Esophagus muscularis mucosa (tissue), 4 donors: Measurements from ENCODE around the gene SOS1. TPM values are rescaled to one million over a fixed set of nuclear protein-coding genes. Genes with fewer than 3 reads are reported as not detected.

Experiments
- DNase-seq: peaks from one replicate; pipeline ENCODE4 v3.0.0-alpha.2; 2017; ENCODE audit errors: extremely low spot score
- H3K27ac ChIP-seq, 4 donors: fragments of 200-600 bp; sonication (generic); replicated peaks in 1 of 4; 1 replicate in 3 of 4; 2 replicates in 1 of 4; pipeline ENCODE4 v1.5.1; 2016 to 2019; ENCODE audit warnings: mild to moderate bottlenecking in 1 of 4
- H3K27me3 ChIP-seq, 4 donors: fragments of 200-600 bp; sonication (generic); one replicate each; pipeline versions ENCODE4 v1.5.1 to v1.6.0; 2016 to 2019
- H3K36me3 ChIP-seq, 4 donors: fragments of 200-600 bp; sonication (generic); one replicate each; pipeline ENCODE4 v1.5.1; 2016 to 2019
- H3K4me1 ChIP-seq, 4 donors: fragments of 200-600 bp; sonication (generic); one replicate each; pipeline ENCODE4 v1.5.1; 2016 to 2019
- H3K4me3 ChIP-seq, 4 donors: fragments of 200-600 bp; sonication (generic); 1 replicate in 2 of 4; 2 replicates in 2 of 4; pipeline ENCODE4 v1.5.1; 2016 to 2019; ENCODE audit warnings: mild to moderate bottlenecking in 4 of 4, moderate library complexity in 1 of 4
- H3K9me3 ChIP-seq, 4 donors: fragments of 200-600 bp; sonication (generic); 1 replicate in 3 of 4; 2 replicates in 1 of 4; pipeline ENCODE4 v1.5.1; 2016 to 2019
- CTCF ChIP-seq, 3 experiments: fragments of 200-600 bp in 2 of 3; fragments of 450-650 bp in 1 of 3; sonication (generic) in 2 of 3; IDR thresholded peaks; one replicate each; pipeline ENCODE4 v1.5.1; 2017 to 2019; ENCODE audit warnings: antibody characterized with exemption in 3 of 3, mild to moderate bottlenecking in 2 of 3, moderate library complexity in 1 of 3
- EP300 ChIP-seq: sonication (generic); formaldehyde crosslinking; IDR thresholded peaks from one replicate; pipeline ENCODE4 v1.6.1; 2017; ENCODE audit warnings: antibody characterized with exemption
- POLR2A ChIP-seq: fragments of 450-650 bp; IDR thresholded peaks from one replicate; pipeline ENCODE4 v1.6.1; 2017; ENCODE audit warnings: antibody characterized with exemption, moderate library complexity, mild to moderate bottlenecking, low read depth
- POLR2AphosphoS5 ChIP-seq, 2 donors: sonication (generic); formaldehyde crosslinking; IDR thresholded peaks; one replicate each; pipeline ENCODE4 v1.6.1; 2017; ENCODE audit warnings: antibody characterized with exemption in 2 of 2
- WGBS: methylation state at CpG from one replicate; pipeline ENCODE4 v1.1.5; 2018; 5-methylcytosine and 5-hydroxymethylcytosine counted together
- intact Hi-C: fragments of 100-400 bp; cut with DNase I; formaldehyde crosslinking; loops from one replicate; pipeline ENCODE4 v1.15.1; 2023
- total RNA-seq, 4 donors: library from RNA; depleted of rRNA; stranded (reverse); fragments of >200 nt; gene quantifications; one replicate each; pipeline versions ENCODE4 v1.1.0 to v1.2.1, GENCODE V29; 2016

SOS1 gene
- total RNA-seq, 4 donors from 2014 or later = 33.3 to 48.6 (median 35.7) TPM

DNA sequence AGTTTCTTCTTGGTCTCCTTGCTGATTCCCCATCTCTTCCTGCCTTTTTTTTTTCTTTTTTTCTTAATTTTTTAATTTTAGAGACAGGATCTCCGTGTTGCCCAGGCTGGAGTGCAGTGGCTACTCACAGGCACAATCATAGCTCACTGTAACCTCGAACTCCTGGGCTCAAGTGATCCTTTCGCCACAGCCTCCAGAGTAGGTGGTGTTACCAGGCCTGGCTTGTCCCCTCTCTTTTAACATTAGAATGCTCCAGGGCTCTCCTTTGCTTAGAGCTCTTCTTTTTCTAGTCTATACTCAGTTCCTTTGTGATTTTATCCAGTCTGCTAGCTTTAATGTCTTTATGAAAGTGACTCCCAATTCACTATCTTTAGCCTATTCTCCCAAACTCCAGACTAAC, 141.9 kb downstream of the SOS1 start:
- Histone ChIP-seq H3K4me3 (no peak overlapping the region), H3K36me3 (peaks cover 0 to 14% (median 4%) of the 10 kb centered on the region in 4 donors), H3K4me1 (peaks cover 0 to 17% (median 15%) of the 10 kb centered on the region in 4 donors), H3K27me3 (no peaks in the 10 kb centered on the region), H3K27ac (no peak overlapping the region), H3K9me3 (no peaks in the 10 kb centered on the region)
- 97% methylated on average over 3 of the region's 3 CpGs for WGBS
- no peak for DNase-seq
- TF ChIP-seq POLR2A = no peak
- TF ChIP-seq EP300 = no peak
- no peak for TF ChIP-seq POLR2AphosphoS5 (IDR thresholded peaks at IDR 0.05)
- no peak for TF ChIP-seq CTCF (IDR thresholded peaks at IDR 0.05)
- intact Hi-C loops = no loop called here

GRCh38 chr2:38978296-38978903, 142.5 kb downstream of the SOS1 start:
- peaks cover 0 to 9% (median 2%) of the 10 kb centered on the region in 4 donors for H3K36me3 ChIP-seq
- no peak overlapping the region for H3K4me3 ChIP-seq
- no peaks in the 10 kb centered on the region for H3K27me3 ChIP-seq
- intact Hi-C loops = no loop called here
- H3K4me1 ChIP-seq = peaks cover 0 to 17% (median 15%) of the 10 kb centered on the region in 4 donors
- H3K27ac ChIP-seq = no peak overlapping the region
- H3K9me3 ChIP-seq = no peaks in the 10 kb centered on the region
- WGBS = 88% methylated on average over 5 of the region's 5 CpGs
- no peak for TF ChIP-seq POLR2A
- TF ChIP-seq EP300 = no peak
- TF ChIP-seq CTCF (IDR thresholded peaks at IDR 0.05) = no peak
- TF ChIP-seq POLR2AphosphoS5 (IDR thresholded peaks at IDR 0.05) = no peak
- DNase-seq = no peak

- TF ChIP-seq POLR2A = no peak
- no peak for TF ChIP-seq POLR2AphosphoS5 (IDR thresholded peaks at IDR 0.05)
- TF ChIP-seq CTCF (IDR thresholded peaks at IDR 0.05) = no peak
- no peak for TF ChIP-seq EP300
- intact Hi-C loops = no loop called here
- no peak overlapping the region for H3K27ac ChIP-seq
- no peaks in the 10 kb centered on the region for H3K36me3 ChIP-seq
- no peaks in the 10 kb centered on the region for H3K9me3 ChIP-seq
- H3K27me3 ChIP-seq = no peaks in the 10 kb centered on the region
- no peak overlapping the region for H3K4me3 ChIP-seq
- H3K4me1 ChIP-seq = peaks cover 0 to 17% (median 15%) of the 10 kb centered on the region in 4 donors
- DNase-seq = no peak
- 99% methylated on average over 3 of the region's 3 CpGs for WGBS
These were observed 143.8 kb downstream of the SOS1 start for GRCh38 chr2:38977047-38977446.

GRCh38 chr2:38975042-38975441, 145.8 kb downstream of the SOS1 start:
- Histone ChIP-seq H3K27me3 (no peaks in the 10 kb centered on the region), H3K4me1 (peaks cover 0 to 17% (median 15%) of the 10 kb centered on the region in 4 donors), H3K36me3 (no peaks in the 10 kb centered on the region), H3K4me3 (no peak overlapping the region), H3K9me3 (no peaks in the 10 kb centered on the region), H3K27ac (peak overlapping the region in 2 of 4 donors; percentile 30 to 67)
- intact Hi-C loops = no loop called here
- DNase-seq = no peak
- no peak for TF ChIP-seq POLR2A
- no peak for TF ChIP-seq POLR2AphosphoS5 (IDR thresholded peaks at IDR 0.05)
- TF ChIP-seq EP300 = no peak
- no peak for TF ChIP-seq CTCF (IDR thresholded peaks at IDR 0.05)
- WGBS = 36% methylated on average over 6 of the region's 6 CpGs

GRCh38 chr2:38973266-38973665, 147.6 kb downstream of the SOS1 start:
- DNase-seq = no peak
- Histone ChIP-seq H3K36me3 (peaks cover 0 to 5% (median 0%) of the 10 kb centered on the region in 4 donors), H3K9me3 (no peaks in the 10 kb centered on the region), H3K4me3 (no peak overlapping the region), H3K4me1 (peaks cover 0 to 17% (median 15%) of the 10 kb centered on the region in 4 donors), H3K27me3 (no peaks in the 10 kb centered on the region), H3K27ac (no peak overlapping the region)
- TF ChIP-seq POLR2AphosphoS5 (IDR thresholded peaks at IDR 0.05) (no peak), POLR2A (no peak), CTCF (IDR thresholded peaks at IDR 0.05) (no peak), EP300 (no peak)
- intact Hi-C loops = no loop called here
